ENCODE results near the gene SOS2. TPM values are rescaled to one million over a fixed set of nuclear protein-coding genes. Genes with fewer than 3 reads are reported as not detected.

Gene SOS2
- total and polyA plus RNA-seq, 2 donors (not counting 3 experiments of a cell fraction or from before 2014, with no cell fraction given), result 6.7 to 21.3 TPM

- ChIA-PET CTCF (interaction anchor here (0.7 to 1.8 kb wide), 4 partner anchors 9 to 226 kb away, joined by 3 to 4 read pairs (median 4); no protein-coding TSS in a partner anchor), POLR2A (interaction anchor here (0.7 kb wide), 1 partner anchor 195 kb away, joined by 4 read pairs; the partner anchor contains the start of gene ARF6)
- H3K9me3 ChIP-seq (replicated peaks; ENCODE audit: control insufficient read depth, insufficient read depth, low read length), result no peaks in the 10 kb centered on the region
- no TSS peak for BruUV-seq (replicated peaks)
- no peaks in the 10 kb centered on the region for H3K79me2 ChIP-seq (ENCODE audit: control insufficient read depth, insufficient read depth, low read length)
- no peak overlapping the region for H3K4me3 ChIP-seq (replicated peaks in 1 of 3; ENCODE audit: insufficient read depth in 1 of 3, low read depth in 1 of 3, low read length in 3 of 3)
- H3K27me3 ChIP-seq (ENCODE audit: control insufficient read depth in 2 of 2, insufficient read depth in 2 of 2, low read length in 2 of 2), result no peaks in the 10 kb centered on the region
- intact Hi-C loops (cut with micrococcal nuclease) (no loop called here), dilution Hi-C loops (cut with MboI; ENCODE audit: extremely low pct_ligation_motif_present, low sequenced_read_pairs) (no loop called here)
- H3K9me1 ChIP-seq (replicated peaks; ENCODE audit: control insufficient read depth, extremely low read depth, insufficient read depth, low read length), result no peaks in the 10 kb centered on the region
- H2AFZ ChIP-seq (ENCODE audit: low read depth, low read length), result no peak overlapping the region
- no peak overlapping the region for H3K4me2 ChIP-seq (ENCODE audit: insufficient read depth, low read length)
- TF ChIP-seq EZH2 (IDR thresholded peaks at IDR 0.05; ENCODE audit: borderline replicate concordance, low read depth, low read length, severe bottlenecking) (no peak), GATA2 (IDR thresholded peaks at IDR 0.05; ENCODE audit: insufficient read depth, insufficient read length, low read depth, low read length) (no peak), POLR2AphosphoS5 (IDR thresholded peaks at IDR 0.05; ENCODE audit: insufficient read depth, low read depth, low read length) (no peak), FOS (IDR thresholded peaks at IDR 0.05; ENCODE audit: borderline replicate concordance, insufficient read depth, low read length) (no peak), CTCF (IDR thresholded peaks at IDR 0.05; ENCODE audit: extremely low read depth in 1 of 2, insufficient read depth in 1 of 2, low read depth in 1 of 2, low read length in 2 of 2) (no peak), MAX (IDR thresholded peaks at IDR 0.05; ENCODE audit: insufficient read depth, insufficient read length) (no peak), POLR2A (IDR thresholded peaks at IDR 0.05; ENCODE audit: low read depth, low read length) (no peak), MYC (IDR thresholded peaks at IDR 0.05; ENCODE audit: low read depth, low read length) (no peak), JUN (IDR thresholded peaks at IDR 0.05; ENCODE audit: borderline replicate concordance, insufficient read depth, insufficient read length, low read depth) (no peak)
- H3K36me3 ChIP-seq (ENCODE audit: control insufficient read depth in 2 of 2, extremely low read depth in 1 of 2, insufficient read depth in 2 of 2, low read length in 2 of 2), result no peaks in the 10 kb centered on the region
- no peak overlapping the region for H3K9ac ChIP-seq (replicated peaks; ENCODE audit: extremely low read depth, insufficient read depth, low read length)
- DNase-seq (ENCODE audit: low read depth, low spot score) (no peak), FAIRE-seq (peak; percentile 47)
- H4K20me1 ChIP-seq (replicated peaks; ENCODE audit: control insufficient read depth, extremely low read depth, insufficient read depth, low read length), result no peaks in the 10 kb centered on the region
- no peaks in the 10 kb centered on the region for H3K4me1 ChIP-seq (ENCODE audit: control insufficient read depth, extremely low read depth, insufficient read depth, low read length)
- no peak overlapping the region for H3K27ac ChIP-seq (ENCODE audit: insufficient read depth, low read depth, low read length)
These were observed 143.8 kb downstream of the SOS2 start for GRCh38 chr14:50087341-50088116.
